WTC11 (cell line): ENCODE results near the gene TEX35.

Experiments used
- FOXJ3 ChIP-seq: sonication (generic); formaldehyde crosslinking; IDR thresholded peaks from 2 replicates; pipeline ENCODE4 v1.9.0; 2021; ENCODE audit warnings: missing genetic modification reagents, mild to moderate bottlenecking, borderline replicate concordance
- NR1H2 ChIP-seq: sonication (generic); formaldehyde crosslinking; IDR thresholded peaks from 2 replicates; pipeline ENCODE4 v1.9.0; 2021; ENCODE audit warnings: mild to moderate bottlenecking, moderate library complexity, missing genetic modification reagents
- TF ChIP-seq, protein P1 (sequence below): sonication (generic); formaldehyde crosslinking; IDR thresholded peaks from 2 replicates; pipeline ENCODE4 v1.8.1; 2022; ENCODE audit warnings: low read depth, missing genetic modification reagents, borderline replicate concordance
- TF ChIP-seq, protein P2 (sequence below): fragments of 200-600 bp; IDR thresholded peaks from 2 replicates; pipeline ENCODE4 v1.8.0; 2022; ENCODE audit warnings: antibody characterized with exemption
- TF ChIP-seq, protein P3 (sequence below): sonication (generic); formaldehyde crosslinking; IDR thresholded peaks from 2 replicates; pipeline ENCODE4 v1.8.0; 2022; ENCODE audit warnings: mild to moderate bottlenecking, missing genetic modification reagents

DNA sequence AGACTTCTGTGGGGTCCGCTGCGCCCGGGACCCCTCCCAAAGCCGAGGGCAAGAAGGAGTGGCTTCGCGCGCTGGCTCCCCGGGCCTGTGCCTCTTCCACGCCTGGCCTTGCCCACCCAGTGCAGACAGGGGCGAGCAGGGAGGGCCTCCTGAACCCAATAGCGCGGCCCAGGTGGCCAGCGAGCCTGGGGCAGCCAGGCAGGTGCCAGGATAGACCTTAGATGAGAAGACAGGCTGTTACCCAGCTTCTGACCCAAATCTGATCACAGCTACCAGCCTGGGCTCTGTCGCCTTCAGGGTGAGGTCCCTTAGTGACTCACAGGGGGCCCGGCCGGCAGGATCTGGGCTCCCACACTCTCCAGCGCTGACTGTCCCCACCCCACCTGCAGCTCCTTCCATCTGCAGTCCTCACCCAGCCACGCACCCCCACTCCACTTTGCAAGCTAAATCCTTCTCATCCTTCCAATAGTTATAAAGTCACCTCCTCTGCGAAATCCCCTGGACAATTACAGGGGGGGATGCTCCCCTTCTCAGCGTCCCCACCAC lies 25.8 kb upstream of the TEX35 start:
- TF ChIP-seq, protein P1, sequence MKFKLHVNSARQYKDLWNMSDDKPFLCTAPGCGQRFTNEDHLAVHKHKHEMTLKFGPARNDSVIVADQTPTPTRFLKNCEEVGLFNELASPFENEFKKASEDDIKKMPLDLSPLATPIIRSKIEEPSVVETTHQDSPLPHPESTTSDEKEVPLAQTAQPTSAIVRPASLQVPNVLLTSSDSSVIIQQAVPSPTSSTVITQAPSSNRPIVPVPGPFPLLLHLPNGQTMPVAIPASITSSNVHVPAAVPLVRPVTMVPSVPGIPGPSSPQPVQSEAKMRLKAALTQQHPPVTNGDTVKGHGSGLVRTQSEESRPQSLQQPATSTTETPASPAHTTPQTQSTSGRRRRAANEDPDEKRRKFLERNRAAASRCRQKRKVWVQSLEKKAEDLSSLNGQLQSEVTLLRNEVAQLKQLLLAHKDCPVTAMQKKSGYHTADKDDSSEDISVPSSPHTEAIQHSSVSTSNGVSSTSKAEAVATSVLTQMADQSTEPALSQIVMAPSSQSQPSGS (CRISPR knock-in tag) = no peak
- no peak for TF ChIP-seq FOXJ3 (CRISPR knock-in tag)
- TF ChIP-seq, protein P2, sequence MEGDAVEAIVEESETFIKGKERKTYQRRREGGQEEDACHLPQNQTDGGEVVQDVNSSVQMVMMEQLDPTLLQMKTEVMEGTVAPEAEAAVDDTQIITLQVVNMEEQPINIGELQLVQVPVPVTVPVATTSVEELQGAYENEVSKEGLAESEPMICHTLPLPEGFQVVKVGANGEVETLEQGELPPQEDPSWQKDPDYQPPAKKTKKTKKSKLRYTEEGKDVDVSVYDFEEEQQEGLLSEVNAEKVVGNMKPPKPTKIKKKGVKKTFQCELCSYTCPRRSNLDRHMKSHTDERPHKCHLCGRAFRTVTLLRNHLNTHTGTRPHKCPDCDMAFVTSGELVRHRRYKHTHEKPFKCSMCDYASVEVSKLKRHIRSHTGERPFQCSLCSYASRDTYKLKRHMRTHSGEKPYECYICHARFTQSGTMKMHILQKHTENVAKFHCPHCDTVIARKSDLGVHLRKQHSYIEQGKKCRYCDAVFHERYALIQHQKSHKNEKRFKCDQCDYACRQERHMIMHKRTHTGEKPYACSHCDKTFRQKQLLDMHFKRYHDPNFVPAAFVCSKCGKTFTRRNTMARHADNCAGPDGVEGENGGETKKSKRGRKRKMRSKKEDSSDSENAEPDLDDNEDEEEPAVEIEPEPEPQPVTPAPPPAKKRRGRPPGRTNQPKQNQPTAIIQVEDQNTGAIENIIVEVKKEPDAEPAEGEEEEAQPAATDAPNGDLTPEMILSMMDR = no peak
- TF ChIP-seq, protein P3, sequence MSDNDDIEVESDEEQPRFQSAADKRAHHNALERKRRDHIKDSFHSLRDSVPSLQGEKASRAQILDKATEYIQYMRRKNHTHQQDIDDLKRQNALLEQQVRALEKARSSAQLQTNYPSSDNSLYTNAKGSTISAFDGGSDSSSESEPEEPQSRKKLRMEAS (CRISPR knock-in tag) = no peak
- TF ChIP-seq NR1H2 (CRISPR knock-in tag) = no peak
